Karpas-422 (cell line): ENCODE measurements around the gene PI4KA. TPM values are rescaled to one million over a fixed set of nuclear protein-coding genes. Genes with fewer than 3 reads are reported as not detected.

Experiments
- DNase-seq: peaks from one replicate; pipeline ENCODE4 v3.0.0-alpha.2; 2015
- H2AFZ ChIP-seq: fragments of 200-600 bp; sonication (generic); 2 replicates; pipeline ENCODE4 v1.6.1; 2014; ENCODE audit warnings: antibody characterized with exemption, low read length, mixed read lengths
- H3K27ac ChIP-seq: fragments of 200-600 bp; sonication (generic); 2 replicates; pipeline ENCODE4 v1.5.1; 2014; ENCODE audit warnings: mild to moderate bottlenecking, low read length, moderate library complexity
- H3K27me3 ChIP-seq: fragments of 200-600 bp; sonication (generic); 2 replicates; pipeline ENCODE4 v1.6.1; 2014; ENCODE audit warnings: low read length, mixed read lengths
- H3K36me3 ChIP-seq: fragments of 200-600 bp; sonication (generic); 2 replicates; pipeline ENCODE4 v1.6.1; 2014; ENCODE audit warnings: low read length, mixed read lengths; ENCODE audit not compliant: insufficient read depth
- H3K4me1 ChIP-seq: fragments of 200-600 bp; sonication (generic); 2 replicates; pipeline ENCODE4 v1.6.1; 2014; ENCODE audit warnings: mild to moderate bottlenecking, low read length, mixed read lengths
- H3K4me2 ChIP-seq: fragments of 200-600 bp; sonication (generic); 2 replicates; pipeline ENCODE4 v1.6.1; 2014; ENCODE audit warnings: low read length, low read depth, mild to moderate bottlenecking; ENCODE audit not compliant: poor library complexity, severe bottlenecking
- H3K4me3 ChIP-seq: fragments of 200-600 bp; sonication (generic); 2 replicates; pipeline ENCODE4 v1.5.1; 2014; ENCODE audit warnings: mild to moderate bottlenecking, antibody characterized with exemption, low read length, mixed read lengths
- H3K79me2 ChIP-seq: fragments of 200-600 bp; sonication (generic); 2 replicates; pipeline ENCODE4 v1.6.1; 2014; ENCODE audit warnings: mild to moderate bottlenecking, low read length, mixed read lengths
- H3K9ac ChIP-seq: fragments of 200-600 bp; sonication (generic); 2 replicates; pipeline ENCODE4 v1.6.0; 2014; ENCODE audit warnings: low read length
- H3K9me2 ChIP-seq: fragments of 200-600 bp; sonication (generic), shearing (Covaris generic); replicated peaks from 2 replicates; pipeline ENCODE4 v1.6.0; 2014; ENCODE audit warnings: mild to moderate bottlenecking, low read length, moderate library complexity; ENCODE audit not compliant: insufficient read depth
- H3K9me3 ChIP-seq: fragments of 300-700, 200-600 bp; sonication (generic); 2 replicates; pipeline ENCODE4 v1.6.1; 2014; ENCODE audit warnings: low read length, mixed read lengths
- H4K20me1 ChIP-seq: fragments of 200-600 bp; sonication (generic); 2 replicates; pipeline ENCODE4 v1.6.1; 2014; ENCODE audit warnings: mild to moderate bottlenecking, antibody characterized with exemption, low read length, low read depth; ENCODE audit not compliant: insufficient read depth
- total RNA-seq: library from RNA; depleted of rRNA; stranded (reverse); fragments of >200 nt; shearing (Covaris generic); gene quantifications from 2 replicates; pipeline ENCODE4 v1.2.3, GENCODE V29; 2014; ENCODE audit warnings: low replicate concordance

The PI4KA gene
- total RNA-seq, 1 experiment from 2014 or later = 80.7 TPM

DNA sequence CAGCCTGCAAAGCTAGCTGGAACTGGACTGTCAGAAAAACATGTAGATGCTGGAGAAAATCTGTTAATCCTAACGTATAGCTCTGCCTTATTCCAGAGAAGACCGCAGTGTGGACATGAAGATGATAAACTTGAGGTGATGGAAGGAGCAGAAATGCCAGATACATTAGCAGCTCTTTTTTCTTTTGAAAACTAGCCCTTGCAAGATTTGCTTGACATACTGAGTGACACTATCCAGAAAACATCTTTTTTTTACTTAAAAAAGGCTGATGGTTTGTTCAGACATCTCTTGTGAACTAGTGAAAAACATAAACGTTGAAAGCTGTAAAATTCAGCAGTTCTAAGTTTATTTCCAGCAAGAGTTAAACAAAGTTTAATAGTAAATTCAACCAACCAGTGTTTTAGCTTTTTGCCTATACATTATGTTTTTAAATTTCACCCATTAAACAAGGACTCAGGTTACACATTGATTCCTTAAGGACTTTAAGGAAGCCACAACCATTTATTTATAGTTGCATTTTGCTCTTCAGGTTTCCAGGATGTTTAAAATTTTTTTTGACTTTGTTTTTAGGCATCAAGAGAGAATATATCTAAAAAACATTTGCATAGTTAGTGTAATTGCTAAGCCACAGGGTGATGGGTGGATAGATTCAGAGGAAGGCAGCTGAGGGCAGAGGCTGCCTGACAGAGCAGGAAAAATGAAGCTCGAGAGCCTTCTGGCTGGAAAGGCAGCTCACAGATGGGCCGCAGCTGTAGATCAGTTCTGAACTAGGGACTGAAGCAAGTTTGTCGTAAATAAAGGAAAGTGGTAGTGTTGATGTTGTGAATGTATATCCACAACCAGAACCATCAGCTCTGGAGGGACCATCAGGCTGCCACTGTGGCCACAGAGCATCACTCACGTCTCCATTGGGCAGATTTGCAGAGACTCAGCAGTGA lies 9.7 kb upstream of the PI4KA start:
- Histone ChIP-seq H3K4me1 (peaks cover 6% of the 10 kb centered on the region; the same call in 1 of the 2 replicates), H3K9me3 (no peaks in the 10 kb centered on the region), H3K4me3 (no peak overlapping the region), H3K4me2 (no peak overlapping the region), H3K9me2 (no peaks in the 10 kb centered on the region), H3K27ac (no peak overlapping the region), H2AFZ (no peak overlapping the region), H4K20me1 (no peaks in the 10 kb centered on the region), H3K36me3 (0 out of 2 replicates have a peak, but pooled peaks cover 2% of the 10 kb centered on the region), H3K79me2 (0 out of 2 replicates have a peak, but pooled peaks cover 3% of the 10 kb centered on the region), H3K27me3 (no peaks in the 10 kb centered on the region), H3K9ac (no peak overlapping the region)
- DNase-seq = no peak

DNA sequence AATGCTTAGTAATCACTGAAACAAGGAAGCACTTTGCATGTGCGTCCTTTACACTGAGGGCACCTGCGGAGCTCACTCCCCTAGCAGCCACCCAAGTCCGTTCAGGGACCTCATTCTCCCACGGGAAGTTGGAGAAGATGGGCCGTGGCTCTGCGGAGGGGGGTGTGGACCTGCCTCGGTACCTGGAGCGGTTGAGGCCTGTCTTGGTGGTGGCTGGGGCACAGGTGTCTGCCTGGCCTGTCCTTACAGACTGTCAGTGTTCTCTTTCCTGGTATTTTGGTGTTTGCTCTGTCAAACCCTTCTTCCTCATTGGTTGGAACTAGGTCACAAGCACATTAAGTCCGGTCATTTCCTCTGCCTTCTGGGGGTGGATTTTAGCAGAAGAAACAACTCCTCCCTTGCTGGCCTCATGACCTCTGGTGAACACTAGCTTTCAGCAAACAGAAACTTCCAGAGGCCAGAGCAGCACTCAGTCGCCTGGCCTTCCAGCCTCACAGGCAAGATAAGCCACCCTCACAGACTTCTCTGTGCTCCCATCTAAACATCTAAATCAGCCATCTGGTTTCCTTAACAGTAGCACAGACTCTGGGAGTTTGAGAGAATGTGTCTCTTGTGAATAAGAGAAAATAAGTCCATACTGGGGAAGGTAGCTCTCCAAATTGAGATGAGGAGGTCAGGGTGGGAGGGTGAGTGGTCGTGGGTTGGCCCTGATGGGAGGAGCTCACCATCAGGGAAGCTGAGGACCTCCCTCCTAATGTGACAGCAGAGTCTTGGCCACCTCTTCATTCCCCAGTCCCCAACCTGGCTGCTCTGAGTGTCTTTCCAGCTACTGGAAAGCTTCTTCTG lies 8.8 kb upstream of the PI4KA start:
- DNase-seq = no peak

DNA sequence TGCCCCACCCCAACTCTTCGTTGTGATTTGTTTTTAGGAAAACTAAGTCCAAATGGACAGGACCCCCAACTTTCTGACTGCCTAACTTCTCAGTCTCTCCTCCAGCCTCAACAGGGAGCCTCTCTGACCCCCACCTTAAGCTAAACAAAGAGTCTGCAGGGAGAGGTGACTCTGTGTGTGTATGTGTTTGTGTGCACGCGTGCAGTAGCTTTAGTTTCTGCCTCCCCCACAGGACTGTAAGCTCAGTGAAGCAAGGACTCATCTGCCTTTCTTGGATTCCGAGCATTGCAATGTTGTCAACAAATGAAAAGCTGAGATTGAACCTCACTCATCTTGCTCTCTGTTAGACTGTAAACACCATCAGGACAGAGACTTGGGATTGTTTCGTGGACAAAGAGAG lies 8.1 kb upstream of the PI4KA start:
- H2AFZ ChIP-seq = no peak overlapping the region
- no peak overlapping the region for H3K27ac ChIP-seq
- DNase-seq = no peak
- H3K9ac ChIP-seq = no peak overlapping the region
- no peak overlapping the region for H3K4me2 ChIP-seq
- H3K9me3 ChIP-seq = no peaks in the 10 kb centered on the region
- no peaks in the 10 kb centered on the region for H4K20me1 ChIP-seq
- H3K36me3 ChIP-seq = no peaks in the 10 kb centered on the region
- H3K4me3 ChIP-seq = no peak overlapping the region
- H3K27me3 ChIP-seq = no peaks in the 10 kb centered on the region
- no peaks in the 10 kb centered on the region for H3K9me2 ChIP-seq
- H3K4me1 ChIP-seq = peaks cover 6% of the 10 kb centered on the region; the same call in 1 of the 2 replicates
- H3K79me2 ChIP-seq = peaks cover 15% of the 10 kb centered on the region

More for the DNA sequence above, 8.8 kb upstream of the PI4KA start:
- Histone ChIP-seq H4K20me1 (no peaks in the 10 kb centered on the region), H3K36me3 (no peaks in the 10 kb centered on the region), H3K4me1 (peaks cover 6% of the 10 kb centered on the region; the same call in 1 of the 2 replicates), H3K4me2 (no peak overlapping the region), H2AFZ (no peak overlapping the region), H3K9ac (no peak overlapping the region), H3K27me3 (no peaks in the 10 kb centered on the region), H3K9me2 (no peaks in the 10 kb centered on the region), H3K4me3 (no peak overlapping the region), H3K79me2 (peaks cover 8% of the 10 kb centered on the region), H3K27ac (no peak overlapping the region), H3K9me3 (no peaks in the 10 kb centered on the region)

DNA sequence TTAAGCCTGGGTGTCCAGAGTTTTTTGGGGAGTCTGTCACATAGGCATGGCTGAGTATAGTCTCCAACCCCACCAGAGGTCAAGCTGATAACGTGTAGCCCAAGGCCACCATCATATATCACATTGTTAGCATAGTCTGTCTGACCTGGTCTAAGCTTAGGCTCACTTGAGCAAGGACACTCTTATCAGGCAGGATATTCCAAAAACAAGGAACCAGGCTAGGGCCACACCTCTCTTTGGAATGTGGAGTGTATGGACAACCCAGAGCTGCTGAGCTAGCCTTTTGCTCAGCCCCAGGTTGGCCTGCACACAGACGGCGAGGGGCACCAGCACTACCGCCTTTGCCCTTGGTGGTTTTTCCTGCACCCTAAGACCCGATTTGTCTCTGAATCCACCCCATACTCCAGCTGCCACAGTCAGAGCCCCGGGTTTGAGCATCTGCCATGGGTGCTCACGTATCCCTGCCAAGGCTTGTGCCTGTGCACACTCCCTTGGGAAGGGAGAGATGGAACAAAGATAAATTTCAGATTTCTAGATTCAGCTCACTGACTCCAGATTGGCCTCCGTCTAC lies 7.3 kb upstream of the PI4KA start:
- H2AFZ ChIP-seq = no peak overlapping the region
- H4K20me1 ChIP-seq = no peaks in the 10 kb centered on the region
- H3K4me1 ChIP-seq = peaks cover 6% of the 10 kb centered on the region; the same call in 1 of the 2 replicates
- peaks cover 19% of the 10 kb centered on the region for H3K79me2 ChIP-seq
- H3K9ac ChIP-seq = no peak overlapping the region
- H3K4me3 ChIP-seq = no peak overlapping the region
- H3K4me2 ChIP-seq = no peak overlapping the region
- H3K27ac ChIP-seq = no peak overlapping the region
- H3K36me3 ChIP-seq = no peaks in the 10 kb centered on the region
- no peak for DNase-seq
- H3K9me2 ChIP-seq = no peaks in the 10 kb centered on the region
- H3K27me3 ChIP-seq = no peaks in the 10 kb centered on the region
- no peaks in the 10 kb centered on the region for H3K9me3 ChIP-seq

DNA sequence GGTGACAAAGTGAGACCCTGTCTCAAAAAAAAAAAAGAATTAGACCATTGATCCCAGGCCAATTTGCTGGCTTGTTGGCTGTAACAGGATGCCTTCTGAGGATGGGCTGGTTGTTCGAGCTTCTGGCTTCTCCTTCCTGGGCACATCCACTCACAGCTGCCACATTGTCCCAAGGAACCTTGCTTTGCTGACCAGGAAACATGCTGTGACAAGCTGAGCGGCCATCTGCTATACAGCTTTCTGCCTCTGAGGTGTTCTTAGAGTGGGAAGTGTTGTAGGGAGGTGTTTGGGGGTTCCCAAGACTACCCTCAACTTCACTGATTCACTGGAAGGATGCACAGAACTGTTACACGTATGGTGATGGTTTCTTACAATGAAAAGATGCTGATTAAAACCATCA lies 6.7 kb upstream of the PI4KA start:
- no peak overlapping the region for H3K4me3 ChIP-seq
- no peak for DNase-seq
- no peak overlapping the region for H3K9ac ChIP-seq
- no peaks in the 10 kb centered on the region for H3K36me3 ChIP-seq
- H4K20me1 ChIP-seq = no peaks in the 10 kb centered on the region
- no peaks in the 10 kb centered on the region for H3K27me3 ChIP-seq
- peaks cover 6% of the 10 kb centered on the region; the same call in 1 of the 2 replicates for H3K4me1 ChIP-seq
- H3K27ac ChIP-seq = no peak overlapping the region
- H3K4me2 ChIP-seq = no peak overlapping the region
- H2AFZ ChIP-seq = no peak overlapping the region
- no peaks in the 10 kb centered on the region for H3K9me2 ChIP-seq
- H3K9me3 ChIP-seq = no peaks in the 10 kb centered on the region
- peaks cover 25% of the 10 kb centered on the region for H3K79me2 ChIP-seq

DNA sequence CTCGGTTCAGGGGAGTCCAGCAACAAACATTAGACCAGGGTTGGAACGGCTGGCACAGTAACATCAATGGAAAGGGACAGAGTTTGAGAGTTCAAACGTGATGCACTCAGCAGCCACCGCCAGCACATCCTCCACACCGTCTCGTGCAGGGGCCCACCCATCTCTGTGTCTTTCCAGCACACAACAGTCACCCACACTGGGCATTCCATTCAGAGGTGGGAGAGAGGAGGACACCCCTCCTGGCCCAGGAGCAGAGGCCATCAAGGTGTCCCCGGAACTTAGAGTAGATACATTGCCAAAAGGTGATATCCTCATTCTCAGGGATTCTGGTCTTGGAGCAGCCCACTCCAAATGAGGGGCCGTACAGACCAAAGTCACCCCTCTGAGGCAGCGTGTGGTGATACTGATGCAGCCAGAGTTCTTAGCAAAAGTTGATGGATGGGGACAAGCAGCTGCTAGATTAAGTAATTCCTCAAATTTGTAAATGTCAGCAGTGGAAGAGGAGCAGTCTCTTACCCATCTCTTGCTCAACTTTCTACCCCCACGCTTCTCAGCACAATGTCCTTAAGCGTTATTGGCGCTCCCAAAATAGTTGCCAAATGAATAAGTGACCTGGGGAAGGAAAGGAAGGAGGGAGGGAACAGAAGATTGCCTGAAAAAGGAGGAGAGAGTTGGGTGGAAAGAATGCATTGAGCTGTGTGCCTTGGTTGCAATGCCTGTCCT lies 5.7 kb upstream of the PI4KA start:
- Histone ChIP-seq H3K79me2 (peaks cover 34% of the 10 kb centered on the region), H3K9me3 (no peaks in the 10 kb centered on the region), H3K9ac (no peak overlapping the region), H2AFZ (no peak overlapping the region), H3K27ac (no peak overlapping the region), H4K20me1 (no peaks in the 10 kb centered on the region), H3K9me2 (no peaks in the 10 kb centered on the region), H3K27me3 (no peaks in the 10 kb centered on the region), H3K4me3 (no peak overlapping the region), H3K36me3 (no peaks in the 10 kb centered on the region), H3K4me2 (no peak overlapping the region), H3K4me1 (peaks cover 14% of the 10 kb centered on the region)
- DNase-seq = no peak

DNA sequence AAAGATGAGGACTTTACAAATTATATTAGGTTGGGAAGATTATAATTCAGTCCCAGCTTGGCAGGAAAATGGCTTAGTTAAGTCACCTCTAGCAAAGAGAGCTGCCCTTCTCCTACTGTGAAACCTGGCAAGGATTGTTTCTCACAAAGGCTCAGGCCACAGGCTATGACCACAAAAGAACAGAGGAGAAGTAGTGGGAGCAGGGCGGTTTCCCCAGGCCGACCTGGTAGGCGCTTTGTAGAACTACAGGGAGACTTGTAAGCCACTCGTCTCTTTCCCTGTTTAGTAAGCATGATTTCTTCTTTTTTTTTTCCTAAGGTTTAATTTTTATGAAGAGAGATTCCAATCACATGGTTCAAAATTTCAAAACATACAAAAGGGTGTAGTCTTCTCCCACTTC lies 4.8 kb upstream of the PI4KA start:
- Histone ChIP-seq H3K4me3 (no peak overlapping the region), H3K79me2 (peaks cover 39% of the 10 kb centered on the region), H4K20me1 (no peaks in the 10 kb centered on the region), H3K27me3 (no peaks in the 10 kb centered on the region), H3K4me1 (peaks cover 14% of the 10 kb centered on the region), H2AFZ (no peak overlapping the region), H3K4me2 (no peak overlapping the region), H3K36me3 (no peaks in the 10 kb centered on the region), H3K9me2 (no peaks in the 10 kb centered on the region), H3K9me3 (no peaks in the 10 kb centered on the region), H3K9ac (no peak overlapping the region), H3K27ac (no peak overlapping the region)
- no peak for DNase-seq
